Measurements from ENCODE around the gene TENT4B.

The TENT4B gene

DNA sequence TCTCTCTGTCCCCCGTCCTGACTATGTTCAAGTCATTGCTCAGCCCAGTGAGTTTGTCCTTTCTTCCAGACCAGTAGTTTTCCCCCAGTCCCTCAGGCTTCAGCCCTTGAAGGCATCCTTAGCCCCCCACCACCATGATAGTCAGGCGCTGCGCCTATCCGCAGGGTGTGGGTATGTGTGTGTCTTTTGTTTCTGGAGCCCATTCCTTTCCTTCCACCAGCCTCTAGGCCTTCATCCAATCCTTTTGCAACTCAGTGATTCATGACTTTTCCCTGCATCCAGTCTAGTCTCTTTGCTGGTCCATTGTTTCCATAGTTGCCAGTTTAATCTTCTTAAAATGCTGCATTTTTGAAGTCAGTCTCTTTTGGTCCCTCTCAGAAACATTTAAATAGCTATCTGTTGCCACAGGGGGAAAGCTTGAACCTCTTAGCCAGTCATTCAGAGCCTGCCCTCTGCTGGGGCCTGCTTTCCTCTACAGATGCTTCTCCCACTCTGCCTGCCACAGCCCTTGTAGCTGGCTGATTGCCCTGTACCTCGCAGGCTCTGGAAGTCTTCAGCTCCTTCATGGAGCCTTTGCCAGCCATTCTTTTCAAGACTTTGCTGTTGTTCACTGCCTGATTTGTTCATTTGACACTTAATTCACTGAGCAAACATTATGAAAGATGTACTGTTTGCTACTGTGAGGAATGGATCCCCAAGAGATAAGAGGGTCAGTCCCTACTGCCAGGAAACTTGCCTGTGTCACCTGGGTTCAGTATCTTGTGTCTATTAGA is 57.3 kb downstream of the TENT4B start:
- no peak overlapping the region for H3K4me2 ChIP-seq (ENCODE audit: low read length)
- H4K20me1 ChIP-seq (ENCODE audit: control insufficient read depth, insufficient read depth, low read depth, low read length) = peaks cover 7% of the 10 kb centered on the region
- peaks cover 5% of the 10 kb centered on the region; the same call in 1 of the 2 replicates for H3F3A ChIP-seq (ENCODE audit: control insufficient read depth, insufficient read depth)

GRCh38 chr16:50213939-50214519 is 60.9 kb downstream of the TENT4B start:
- no peaks in the 10 kb centered on the region for H3K9me2 ChIP-seq (replicated peaks; ENCODE audit: control insufficient read depth, low read length)
- peaks cover 14% of the 10 kb centered on the region for H3K4me1 ChIP-seq (ENCODE audit: control insufficient read depth, low read length)
- no peak overlapping the region for H3K4me2 ChIP-seq (ENCODE audit: low read length)
- H3K9me3 ChIP-seq (ENCODE audit: control insufficient read depth, insufficient read depth, low read length) = no peaks in the 10 kb centered on the region
- H3F3A ChIP-seq (ENCODE audit: control insufficient read depth, insufficient read depth) = peaks cover 8% of the 10 kb centered on the region; the same call in 1 of the 2 replicates
- no peak overlapping the region for H3K27ac ChIP-seq (ENCODE audit: low read depth, low read length)
- H4K20me1 ChIP-seq (ENCODE audit: control insufficient read depth, insufficient read depth, low read depth, low read length) = peaks cover 7% of the 10 kb centered on the region; the same call in 1 of the 2 replicates
- H3K4me3 ChIP-seq (ENCODE audit: low read length) = no peak overlapping the region
- peaks cover 44% of the 10 kb centered on the region for H3K36me3 ChIP-seq (ENCODE audit: control insufficient read depth, low read length)
- TF ChIP-seq CTCF (IDR thresholded peaks at IDR 0.05; ENCODE audit: low read depth, low read length, poor library complexity, severe bottlenecking) = peak; percentile 75
- TF ChIP-seq EZH2phosphoT487 (IDR thresholded peaks at IDR 0.05; ENCODE audit: borderline replicate concordance, low read length) = no peak
- peaks cover 13% of the 10 kb centered on the region for H3K79me2 ChIP-seq (ENCODE audit: control insufficient read depth, low read length)
- H3K27me3 ChIP-seq (ENCODE audit: control insufficient read depth, low read length) = no peaks in the 10 kb centered on the region

More for the DNA sequence above, 57.3 kb downstream of the TENT4B start:
- no peaks in the 10 kb centered on the region for H3K27me3 ChIP-seq (ENCODE audit: control insufficient read depth, low read length)
- peaks cover 35% of the 10 kb centered on the region for H3K79me2 ChIP-seq (ENCODE audit: control insufficient read depth, low read length)
- no peaks in the 10 kb centered on the region for H3K9me3 ChIP-seq (ENCODE audit: control insufficient read depth, insufficient read depth, low read length)
- H3K4me1 ChIP-seq (ENCODE audit: control insufficient read depth, low read length) = peaks cover 14% of the 10 kb centered on the region
- H3K36me3 ChIP-seq (ENCODE audit: control insufficient read depth, low read length) = peaks cover 22% of the 10 kb centered on the region
- no peak overlapping the region for H3K4me3 ChIP-seq (ENCODE audit: low read length)
- no peak overlapping the region for H3K27ac ChIP-seq (ENCODE audit: low read depth, low read length)
- TF ChIP-seq EZH2phosphoT487 (IDR thresholded peaks at IDR 0.05; ENCODE audit: borderline replicate concordance, low read length) = no peak
- TF ChIP-seq CTCF (IDR thresholded peaks at IDR 0.05; ENCODE audit: low read depth, low read length, poor library complexity, severe bottlenecking) = peak; percentile 75
- no peaks in the 10 kb centered on the region for H3K9me2 ChIP-seq (replicated peaks; ENCODE audit: control insufficient read depth, low read length)

GRCh38 chr16:50215680-50216079 is 62.6 kb downstream of the TENT4B start:
- H3K9me3 ChIP-seq (ENCODE audit: control insufficient read depth, insufficient read depth, low read length) = no peaks in the 10 kb centered on the region
- H3K4me1 ChIP-seq (ENCODE audit: control insufficient read depth, low read length) = no peaks in the 10 kb centered on the region
- no peaks in the 10 kb centered on the region for H4K20me1 ChIP-seq (ENCODE audit: control insufficient read depth, insufficient read depth, low read depth, low read length)
- H3F3A ChIP-seq (ENCODE audit: control insufficient read depth, insufficient read depth) = peaks cover 8% of the 10 kb centered on the region; the same call in 1 of the 2 replicates
- H3K9me2 ChIP-seq (replicated peaks; ENCODE audit: control insufficient read depth, low read length) = no peaks in the 10 kb centered on the region
- no peak for TF ChIP-seq EZH2phosphoT487 (IDR thresholded peaks at IDR 0.05; ENCODE audit: borderline replicate concordance, low read length)
- TF ChIP-seq CTCF (IDR thresholded peaks at IDR 0.05; ENCODE audit: low read depth, low read length, poor library complexity, severe bottlenecking) = no peak
- no peak overlapping the region for H3K27ac ChIP-seq (ENCODE audit: low read depth, low read length)
- no peak overlapping the region for H3K4me2 ChIP-seq (ENCODE audit: low read length)
- H3K4me3 ChIP-seq (ENCODE audit: low read length) = no peak overlapping the region
- H3K27me3 ChIP-seq (ENCODE audit: control insufficient read depth, low read length) = no peaks in the 10 kb centered on the region
- H3K79me2 ChIP-seq (ENCODE audit: control insufficient read depth, low read length) = no peaks in the 10 kb centered on the region
- peaks cover 44% of the 10 kb centered on the region for H3K36me3 ChIP-seq (ENCODE audit: control insufficient read depth, low read length)
